ENCODE data around the gene PCBP3. TPM values are rescaled to one million over a fixed set of nuclear protein-coding genes. Genes with fewer than 3 reads are reported as not detected.

Gene PCBP3
- total RNA-seq, 1 donor: 1.1 TPM

DNA sequence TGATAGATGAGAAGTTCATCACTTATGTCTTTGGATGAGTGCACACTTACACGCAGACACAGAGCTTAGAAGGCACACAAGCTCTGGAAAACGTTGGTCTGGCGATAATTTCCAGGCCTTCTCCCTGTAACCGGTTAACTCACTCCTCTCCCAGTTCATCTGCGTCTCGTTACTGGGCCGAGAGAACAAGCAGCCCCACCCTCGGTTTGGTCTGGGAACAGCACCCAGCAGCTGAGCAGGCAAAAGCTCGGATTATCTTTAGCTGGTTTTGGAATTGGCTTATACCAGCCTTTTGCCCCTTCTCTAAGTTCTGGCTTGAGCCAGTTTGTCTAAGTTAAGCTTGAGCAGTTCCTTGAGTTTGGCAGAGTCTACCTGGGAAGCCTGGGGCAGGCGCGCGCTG is 310.7 kb downstream of the PCBP3 start:
- Histone ChIP-seq H4K20me1 (ENCODE audit: insufficient read depth, low read length) (no peaks in the 10 kb centered on the region), H3K4me2 (ENCODE audit: insufficient read depth, low read length) (peak overlapping the region; percentile 43), H3K79me2 (ENCODE audit: insufficient read depth, low read length) (no peaks in the 10 kb centered on the region), H3K4me3 (ENCODE audit: insufficient read depth, low read length) (no peak overlapping the region), H2AFZ (ENCODE audit: low read length) (peak overlapping the region; percentile 85), H3K9me3 (ENCODE audit: low read depth, low read length) (no peaks in the 10 kb centered on the region), H3K36me3 (ENCODE audit: insufficient read depth, low read length) (no peaks in the 10 kb centered on the region), H3K27me3 (ENCODE audit: insufficient read depth, low read length) (peaks cover 6% of the 10 kb centered on the region), H3K4me1 (ENCODE audit: insufficient read depth, low read length) (peaks cover 25% of the 10 kb centered on the region), H3K27ac (ENCODE audit: low read depth, low read length) (no peak overlapping the region)
- peak; percentile 73 for DNase-seq (ENCODE audit: insufficient read length, low spot score, missing footprints)
- TF ChIP-seq, protein P1, sequence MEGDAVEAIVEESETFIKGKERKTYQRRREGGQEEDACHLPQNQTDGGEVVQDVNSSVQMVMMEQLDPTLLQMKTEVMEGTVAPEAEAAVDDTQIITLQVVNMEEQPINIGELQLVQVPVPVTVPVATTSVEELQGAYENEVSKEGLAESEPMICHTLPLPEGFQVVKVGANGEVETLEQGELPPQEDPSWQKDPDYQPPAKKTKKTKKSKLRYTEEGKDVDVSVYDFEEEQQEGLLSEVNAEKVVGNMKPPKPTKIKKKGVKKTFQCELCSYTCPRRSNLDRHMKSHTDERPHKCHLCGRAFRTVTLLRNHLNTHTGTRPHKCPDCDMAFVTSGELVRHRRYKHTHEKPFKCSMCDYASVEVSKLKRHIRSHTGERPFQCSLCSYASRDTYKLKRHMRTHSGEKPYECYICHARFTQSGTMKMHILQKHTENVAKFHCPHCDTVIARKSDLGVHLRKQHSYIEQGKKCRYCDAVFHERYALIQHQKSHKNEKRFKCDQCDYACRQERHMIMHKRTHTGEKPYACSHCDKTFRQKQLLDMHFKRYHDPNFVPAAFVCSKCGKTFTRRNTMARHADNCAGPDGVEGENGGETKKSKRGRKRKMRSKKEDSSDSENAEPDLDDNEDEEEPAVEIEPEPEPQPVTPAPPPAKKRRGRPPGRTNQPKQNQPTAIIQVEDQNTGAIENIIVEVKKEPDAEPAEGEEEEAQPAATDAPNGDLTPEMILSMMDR (IDR thresholded peaks at IDR 0.05; ENCODE audit: extremely low read depth, low read depth, low read length): peak; percentile 38

DNA sequence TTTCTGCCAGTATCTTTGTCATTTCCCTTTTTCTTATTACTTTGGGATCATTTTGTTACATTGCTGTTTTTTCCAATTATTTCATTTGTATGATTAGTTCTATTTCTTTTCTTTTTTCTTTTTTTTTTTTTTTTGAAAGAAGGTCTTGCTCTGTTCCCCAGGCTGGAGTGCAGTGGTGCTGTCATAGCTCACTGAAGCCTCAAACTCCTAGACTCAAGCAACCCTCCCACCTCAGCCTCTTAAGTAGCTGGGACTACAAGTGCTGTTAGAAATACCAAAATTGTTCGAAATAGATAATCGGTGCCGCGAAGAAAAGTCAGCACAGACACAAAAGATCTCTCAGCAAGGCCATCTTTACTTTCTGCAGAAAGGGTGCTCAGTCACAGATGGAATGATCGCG is 311.4 kb downstream of the PCBP3 start:
- Histone ChIP-seq H3K9me3 (ENCODE audit: low read depth, low read length) (no peaks in the 10 kb centered on the region), H3K27ac (ENCODE audit: low read depth, low read length) (no peak overlapping the region), H3K79me2 (ENCODE audit: insufficient read depth, low read length) (no peaks in the 10 kb centered on the region), H3K36me3 (ENCODE audit: insufficient read depth, low read length) (no peaks in the 10 kb centered on the region), H3K4me1 (ENCODE audit: insufficient read depth, low read length) (peaks cover 28% of the 10 kb centered on the region), H4K20me1 (ENCODE audit: insufficient read depth, low read length) (no peaks in the 10 kb centered on the region), H3K4me2 (ENCODE audit: insufficient read depth, low read length) (no peak overlapping the region), H3K27me3 (ENCODE audit: insufficient read depth, low read length) (peaks cover 2% of the 10 kb centered on the region), H2AFZ (ENCODE audit: low read length) (no peak overlapping the region), H3K4me3 (ENCODE audit: insufficient read depth, low read length) (no peak overlapping the region)
- no peak for DNase-seq (ENCODE audit: insufficient read length, low spot score, missing footprints)
- TF ChIP-seq, protein P1 (IDR thresholded peaks at IDR 0.05; ENCODE audit: extremely low read depth, low read depth, low read length): no peak

DNA sequence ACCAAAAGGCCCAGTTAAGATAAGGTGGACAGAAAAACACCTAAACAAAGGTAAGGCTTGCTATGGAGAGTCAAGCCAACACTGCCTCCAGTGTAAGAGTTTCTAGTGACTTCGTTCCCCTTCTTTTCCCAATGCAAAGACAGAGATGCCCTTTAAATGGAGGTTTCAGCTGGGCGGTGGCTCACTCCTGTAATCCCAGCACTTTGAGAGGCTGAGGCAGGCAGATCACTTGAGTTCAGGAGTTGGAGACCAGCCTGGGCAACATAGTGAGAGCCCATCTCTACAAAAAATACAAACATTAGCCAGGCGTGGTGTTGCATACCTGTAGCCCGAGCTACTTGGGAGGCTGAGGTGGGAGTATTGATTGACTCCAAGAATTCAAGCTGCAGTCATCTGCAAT is 314.0 kb downstream of the PCBP3 start:
- no peaks in the 10 kb centered on the region for H3K79me2 ChIP-seq (ENCODE audit: insufficient read depth, low read length)
- no peak overlapping the region for H2AFZ ChIP-seq (ENCODE audit: low read length)
- no peaks in the 10 kb centered on the region for H4K20me1 ChIP-seq (ENCODE audit: insufficient read depth, low read length)
- no peaks in the 10 kb centered on the region for H3K9me3 ChIP-seq (ENCODE audit: low read depth, low read length)
- peaks cover 21% of the 10 kb centered on the region for H3K4me1 ChIP-seq (ENCODE audit: insufficient read depth, low read length)
- no peaks in the 10 kb centered on the region for H3K27me3 ChIP-seq (ENCODE audit: insufficient read depth, low read length)
- H3K36me3 ChIP-seq (ENCODE audit: insufficient read depth, low read length): no peaks in the 10 kb centered on the region
- H3K4me3 ChIP-seq (ENCODE audit: insufficient read depth, low read length): peak overlapping the region; percentile 59
- DNase-seq (ENCODE audit: insufficient read length, low spot score, missing footprints): no peak
- H3K27ac ChIP-seq (ENCODE audit: low read depth, low read length): peak overlapping the region; percentile 78
- peak overlapping the region; percentile 86 for H3K4me2 ChIP-seq (ENCODE audit: insufficient read depth, low read length)
- TF ChIP-seq, protein P1 (IDR thresholded peaks at IDR 0.05; ENCODE audit: extremely low read depth, low read depth, low read length): no peak

DNA sequence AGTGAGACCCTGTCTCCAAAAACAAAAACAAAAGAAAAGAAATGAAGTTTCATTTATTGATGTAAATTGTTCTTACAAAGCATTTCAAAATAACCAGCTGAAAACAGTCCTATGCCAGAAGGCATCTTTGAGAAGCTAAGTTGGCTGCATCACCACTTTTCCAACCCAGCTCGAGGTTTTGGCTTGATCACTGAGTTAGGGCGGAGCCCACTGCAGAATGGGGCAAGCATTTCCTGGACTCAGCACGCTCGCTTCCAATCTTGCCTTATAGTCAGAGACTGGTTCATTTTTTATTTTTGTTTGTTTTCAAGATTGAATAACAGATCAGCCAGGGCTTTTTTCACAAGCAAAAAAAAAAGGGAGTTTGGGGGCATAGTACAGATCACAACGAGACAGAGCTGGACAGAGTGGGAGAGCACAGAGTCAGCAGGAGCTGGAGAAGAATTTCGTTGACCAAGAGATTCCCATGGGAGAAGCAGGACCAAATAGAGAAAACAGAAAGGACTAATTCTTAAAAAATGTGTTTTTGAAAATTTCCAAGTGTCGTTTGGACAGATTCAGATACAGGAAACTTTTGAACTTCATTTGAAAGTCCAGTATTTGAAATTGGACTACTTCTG is 314.6 kb downstream of the PCBP3 start:
- H3K36me3 ChIP-seq (ENCODE audit: insufficient read depth, low read length): no peaks in the 10 kb centered on the region
- H3K9me3 ChIP-seq (ENCODE audit: low read depth, low read length): no peaks in the 10 kb centered on the region
- H3K27me3 ChIP-seq (ENCODE audit: insufficient read depth, low read length): no peaks in the 10 kb centered on the region
- DNase-seq (ENCODE audit: insufficient read length, low spot score, missing footprints): peak; percentile 92
- TF ChIP-seq, protein P1 (IDR thresholded peaks at IDR 0.05; ENCODE audit: extremely low read depth, low read depth, low read length): no peak
- peaks cover 21% of the 10 kb centered on the region for H3K4me1 ChIP-seq (ENCODE audit: insufficient read depth, low read length)
- no peaks in the 10 kb centered on the region for H3K79me2 ChIP-seq (ENCODE audit: insufficient read depth, low read length)
- peak overlapping the region; percentile 59 for H3K4me3 ChIP-seq (ENCODE audit: insufficient read depth, low read length)
- peak overlapping the region; percentile 44 for H2AFZ ChIP-seq (ENCODE audit: low read length)
- peak overlapping the region; percentile 78 for H3K27ac ChIP-seq (ENCODE audit: low read depth, low read length)
- peak overlapping the region; percentile 86 for H3K4me2 ChIP-seq (ENCODE audit: insufficient read depth, low read length)
- no peaks in the 10 kb centered on the region for H4K20me1 ChIP-seq (ENCODE audit: insufficient read depth, low read length)
